Activated T-helper 1 cell treated with Interleukin-2 at 50 U/mL for 16 hours (primary cell): ENCODE data around the gene WDR1.

Source experiments
- DNase-seq: peaks from one replicate; pipeline ENCODE4 v3.0.0-alpha.2; 2020; ENCODE audit warnings: low read depth

WDR1 gene

GRCh38 chr4:10084651-10085358, 31.8 kb downstream of the WDR1 start:
- no peak for DNase-seq

GRCh38 chr4:10083861-10084641, 32.5 kb downstream of the WDR1 start:
- no peak for DNase-seq

GRCh38 chr4:10083331-10083771, 33.2 kb downstream of the WDR1 start:
- DNase-seq = no peak

- DNase-seq = no peak
These were observed 33.9 kb downstream of the WDR1 start for GRCh38 chr4:10082459-10083272.

- DNase-seq = no peak
These were observed 34.6 kb downstream of the WDR1 start for GRCh38 chr4:10082047-10082446.

- no peak for DNase-seq
These were observed 35.4 kb downstream of the WDR1 start for GRCh38 chr4:10081218-10081606.

GRCh38 chr4:10080589-10081217, 35.9 kb downstream of the WDR1 start:
- DNase-seq = no peak

- no peak for DNase-seq
These were observed 36.5 kb downstream of the WDR1 start for GRCh38 chr4:10079912-10080588.

- DNase-seq = no peak
These were observed 37.3 kb downstream of the WDR1 start for GRCh38 chr4:10079256-10079655.

- DNase-seq = no peak
These were observed 37.9 kb downstream of the WDR1 start for GRCh38 chr4:10078481-10079233.

GRCh38 chr4:10077483-10078335, 38.9 kb downstream of the WDR1 start:
- no peak for DNase-seq

GRCh38 chr4:10077076-10077475, 39.5 kb downstream of the WDR1 start:
- no peak for DNase-seq

- no peak for DNase-seq
These were observed 40.6 kb downstream of the WDR1 start for GRCh38 chr4:10075953-10076391.

- no peak for DNase-seq
These were observed 41.3 kb downstream of the WDR1 start for GRCh38 chr4:10075158-10075863.

- DNase-seq = no peak
These were observed 41.9 kb downstream of the WDR1 start for GRCh38 chr4:10074767-10075105.

- no peak for DNase-seq
These were observed 42.4 kb downstream of the WDR1 start for GRCh38 chr4:10074076-10074766.

- no peak for DNase-seq
These were observed 44.1 kb downstream of the WDR1 start for GRCh38 chr4:10072420-10073017.

- no peak for DNase-seq
These were observed 47.4 kb downstream of the WDR1 start for GRCh38 chr4:10069075-10069642.
